ENCODE results near the gene KREMEN1. TPM values are rescaled to one million over a fixed set of nuclear protein-coding genes. Genes with fewer than 3 reads are reported as not detected.
A peak's percentile ranks its signal among the peaks of the same experiment; 100 is the strongest.

The KREMEN1 gene
- total and polyA plus RNA-seq, 9 of the 15 experiments (the other 6 are each of a cell fraction or from before 2014, with no cell fraction given), result 0.69 to 11.5 (median 4.3) TPM

GRCh38 chr22:29145321-29146072, 72.7 kb downstream of the KREMEN1 start (continued):
- TF ChIP-seq PHB (CRISPR knock-in tag; IDR thresholded peaks at IDR 0.05) (no peak), SMARCB1 (IDR thresholded peaks at IDR 0.05; ENCODE audit: insufficient read length, low read depth) (no peak), FOXJ2 (tag; IDR thresholded peaks at IDR 0.05) (no peak), SRSF1 (IDR thresholded peaks at IDR 0.05; ENCODE audit: low read depth, low read length) (no peak), MYBL2 (IDR thresholded peaks at IDR 0.05; ENCODE audit: low read depth) (no peak), MYBL2 (CRISPR knock-in tag; IDR thresholded peaks at IDR 0.05; ENCODE audit: borderline replicate concordance) (no peak), ZNF431 (CRISPR knock-in tag; IDR thresholded peaks at IDR 0.05) (no peak), PREB (CRISPR knock-in tag; IDR thresholded peaks at IDR 0.05) (no peak)

- Histone ChIP-seq H3K27me3 (ENCODE audit: control insufficient read depth in 2 of 2, insufficient read depth in 2 of 2, low read length in 2 of 2) (no peaks in the 10 kb centered on the region), H3K79me2 (ENCODE audit: control insufficient read depth, insufficient read depth, low read length) (no peaks in the 10 kb centered on the region), H3K4me2 (ENCODE audit: insufficient read depth, low read length) (no peak overlapping the region), H3K4me1 (replicated peaks in 1 of 2; ENCODE audit: control insufficient read depth in 2 of 2, insufficient read depth in 2 of 2, low read length in 2 of 2) (peaks cover 0 to 17% of the 10 kb centered on the region in 2 experiments; a peak in 3 of 5 replicates), H4K20me1 (replicated peaks; ENCODE audit: control insufficient read depth, insufficient read depth, low read length) (no peaks in the 10 kb centered on the region), H3K36me3 (ENCODE audit: control insufficient read depth, insufficient read depth, low read length) (no peaks in the 10 kb centered on the region; the same call in 2 of the 3 replicates), H3K9ac (ENCODE audit: insufficient read depth in 1 of 2, low read depth in 2 of 2, low read length in 2 of 2) (peak overlapping the region in 1 of 2 experiments; percentile 74; a peak in 2 of 4 replicates), H3K4me3 (no peak overlapping the region), H2AFZ (ENCODE audit: low read depth, low read length) (no peak overlapping the region), H3K27ac (ENCODE audit: extremely low read depth, low read depth, low read length) (no peak overlapping the region), H3K9me1 (ENCODE audit: control insufficient read depth, insufficient read depth, low read length) (no peaks in the 10 kb centered on the region), H3K9me3 (replicated peaks; ENCODE audit: control insufficient read depth, insufficient read depth, low read depth, low read length) (no peaks in the 10 kb centered on the region)
- intact Hi-C loops (cut with micrococcal nuclease) (no loop called here), in situ Hi-C loops (cut with MboI) (no loop called here)
- 68% methylated on average over 14 of the region's 14 CpGs for WGBS (ENCODE audit: insufficient coverage, low coverage, missing lambda C conversion rate)
- no TSS peak for BruUV-seq (replicated peaks)
- ChIA-PET POLR2A (interaction anchor here (0.5 kb wide), 1 partner anchor 1606 kb away, joined by 5 read pairs; no protein-coding TSS in a partner anchor), CTCF (ENCODE audit: low intra/inter-chr PET ratio) (no interaction called here)
- FAIRE-seq (no peak), ATAC-seq (no peak), DNase-seq (ENCODE audit: extremely low read depth in 1 of 4, low spot score in 3 of 4) (no peak)
- no peak for TF ChIP-seq ZNF766 (CRISPR knock-in tag; conservative IDR thresholded peaks at IDR 0.05)
- TF ChIP-seq ESRRA (IDR thresholded peaks at IDR 0.05; ENCODE audit: borderline replicate concordance, low read depth), result no peak
- no peak for TF ChIP-seq KLF10 (CRISPR knock-in tag; IDR thresholded peaks at IDR 0.05)
- TF ChIP-seq ZNF407 (IDR thresholded peaks at IDR 0.05; ENCODE audit: low read depth), result no peak
These were observed 73.3 kb downstream of the KREMEN1 start for GRCh38 chr22:29146091-29146560.
